ENCODE results near the gene NDUFS1. TPM values are rescaled to one million over a fixed set of nuclear protein-coding genes. Genes with fewer than 3 reads are reported as not detected.

The NDUFS1 gene
- polyA plus RNA-seq, 1 of the 3 experiments (the other 2 are of a cell fraction) = 54.8 TPM

DNA sequence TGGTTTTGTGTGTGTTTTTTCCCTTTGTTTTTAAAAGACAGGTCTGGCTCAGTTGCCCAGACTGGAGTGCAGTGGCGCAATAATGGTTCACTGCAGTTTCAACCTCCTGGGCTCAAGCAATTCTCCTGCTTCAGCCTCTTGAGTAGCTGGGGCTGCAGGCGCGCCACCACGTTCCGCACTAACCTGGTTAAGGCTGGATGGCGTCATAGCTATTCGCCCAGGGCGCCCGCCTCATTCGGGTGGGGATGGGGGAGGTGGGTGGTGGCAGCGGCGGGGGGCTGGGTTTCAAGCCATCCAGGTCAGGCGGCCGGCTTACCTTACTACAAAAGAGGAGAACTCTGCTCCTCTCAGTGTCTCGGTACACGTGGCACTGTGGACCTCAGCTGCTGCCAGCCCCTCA lies 43.2 kb upstream of the NDUFS1 start:
- no peak for DNase-seq
- H3K9me3 ChIP-seq = no peaks in the 10 kb centered on the region
- no peaks in the 10 kb centered on the region for H3K36me3 ChIP-seq (replicated peaks in 1 of 2; ENCODE audit: control insufficient read depth in 1 of 2, insufficient read depth in 2 of 2, low read length in 1 of 2)
- no peak overlapping the region for H3K27ac ChIP-seq (ENCODE audit: low read depth in 2 of 2, low read length in 1 of 2)
- no peak for TF ChIP-seq JUND (IDR thresholded peaks at IDR 0.05)
- no peak for TF ChIP-seq EZH2phosphoT487 (IDR thresholded peaks at IDR 0.05; ENCODE audit: borderline replicate concordance, low read depth)
- TF ChIP-seq, protein P1, sequence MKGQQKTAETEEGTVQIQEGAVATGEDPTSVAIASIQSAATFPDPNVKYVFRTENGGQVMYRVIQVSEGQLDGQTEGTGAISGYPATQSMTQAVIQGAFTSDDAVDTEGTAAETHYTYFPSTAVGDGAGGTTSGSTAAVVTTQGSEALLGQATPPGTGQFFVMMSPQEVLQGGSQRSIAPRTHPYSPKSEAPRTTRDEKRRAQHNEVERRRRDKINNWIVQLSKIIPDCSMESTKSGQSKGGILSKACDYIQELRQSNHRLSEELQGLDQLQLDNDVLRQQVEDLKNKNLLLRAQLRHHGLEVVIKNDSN (IDR thresholded peaks at IDR 0.05; ENCODE audit: borderline replicate concordance, low read depth) = no peak
- TF ChIP-seq YY1 (IDR thresholded peaks at IDR 0.05; ENCODE audit: low read depth) = no peak
- TF ChIP-seq SIN3A (IDR thresholded peaks at IDR 0.05; ENCODE audit: borderline replicate concordance, low read depth, low read length) = no peak
- TF ChIP-seq MXI1 (IDR thresholded peaks at IDR 0.05; ENCODE audit: low read depth, low read length) = no peak
- no peak for TF ChIP-seq TEAD4 (IDR thresholded peaks at IDR 0.05; ENCODE audit: borderline replicate concordance, insufficient read depth)
- TF ChIP-seq RFX5 (IDR thresholded peaks at IDR 0.05; ENCODE audit: low read length) = no peak
- TF ChIP-seq ELF1 (IDR thresholded peaks at IDR 0.05) = no peak
- TF ChIP-seq FOXJ3 (CRISPR knock-in tag; IDR thresholded peaks at IDR 0.05) = no peak
- no peak for TF ChIP-seq POLR2AphosphoS5 (IDR thresholded peaks at IDR 0.05; ENCODE audit: low read depth, low read length)
- TF ChIP-seq GABPA (IDR thresholded peaks at IDR 0.05; ENCODE audit: low read depth) = no peak
- no peak for TF ChIP-seq RXRA (IDR thresholded peaks at IDR 0.05; ENCODE audit: borderline replicate concordance, low read depth)
- no peak for TF ChIP-seq RCOR1 (IDR thresholded peaks at IDR 0.05; ENCODE audit: low read length)
- no peak for TF ChIP-seq SMC3 (IDR thresholded peaks at IDR 0.05; ENCODE audit: low read depth, low read length)
- H3K9me2 ChIP-seq = no peaks in the 10 kb centered on the region
- no peaks in the 10 kb centered on the region for H4K20me1 ChIP-seq (ENCODE audit: insufficient read depth)
- no peak overlapping the region for H3K4me3 ChIP-seq (ENCODE audit: low read depth in 2 of 2, low read length in 1 of 2)
- H3K79me2 ChIP-seq (ENCODE audit: insufficient read depth) = no peaks in the 10 kb centered on the region
- H3F3A ChIP-seq (replicated peaks; ENCODE audit: insufficient read depth) = no peaks in the 10 kb centered on the region
- 70% methylated on average over 2 of the region's 16 CpGs for WGBS (ENCODE audit: low lambda C conversion rate)
- ChIA-PET POLR2A (no interaction called here), CTCF (no interaction called here)
- no peaks in the 10 kb centered on the region for H3K27me3 ChIP-seq (ENCODE audit: insufficient read depth)
- H3K9ac ChIP-seq = no peak overlapping the region
- H3K4me2 ChIP-seq = no peak overlapping the region
- H3K4me1 ChIP-seq (ENCODE audit: control insufficient read depth in 1 of 2, insufficient read depth in 2 of 2, low read depth in 1 of 2, low read length in 1 of 2) = peaks cover 0 to 3% of the 10 kb centered on the region in 2 experiments; a peak in 1 of 4 replicates
- H2AFZ ChIP-seq (ENCODE audit: low read depth) = no peak overlapping the region

DNA sequence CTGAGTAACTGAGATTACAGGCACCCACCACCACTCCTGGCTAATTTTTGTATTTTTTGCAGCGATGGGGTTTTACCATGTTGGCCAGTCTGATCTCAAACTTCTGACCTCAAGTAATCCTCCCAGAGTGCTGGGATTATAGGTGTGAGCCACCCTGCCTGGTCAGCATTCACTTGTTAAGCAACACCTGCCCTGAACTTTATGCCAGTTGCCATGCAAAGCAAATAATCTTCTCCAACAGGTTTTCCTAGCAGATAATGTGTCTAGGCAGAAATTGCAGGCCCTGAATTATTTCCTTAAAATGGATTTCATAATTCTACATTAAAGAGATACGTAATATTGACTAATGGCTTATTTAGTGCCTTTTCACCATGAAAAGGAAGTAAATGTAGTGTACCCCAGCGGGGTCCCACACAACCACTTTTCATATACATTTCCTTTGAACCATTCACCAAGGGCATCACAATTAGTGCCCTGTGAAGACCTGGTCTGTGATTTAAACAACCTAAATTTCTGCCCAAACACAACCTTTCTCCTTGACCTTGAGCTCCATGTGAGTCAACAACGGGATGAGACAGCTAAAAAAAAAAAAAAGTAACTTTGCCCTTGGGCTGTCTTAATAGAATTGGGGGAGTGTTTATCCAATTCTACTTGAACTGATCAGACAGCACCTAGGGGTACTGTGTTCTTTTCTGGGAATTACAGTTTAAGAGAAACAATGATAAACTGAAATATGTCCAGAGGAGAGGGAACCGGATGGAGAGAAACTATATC lies 42.0 kb upstream of the NDUFS1 start:
- H3K79me2 ChIP-seq (ENCODE audit: insufficient read depth) = no peaks in the 10 kb centered on the region
- 56% methylated on average over 5 of the region's 5 CpGs for WGBS (ENCODE audit: low lambda C conversion rate)
- no peak overlapping the region for H2AFZ ChIP-seq (ENCODE audit: low read depth)
- ChIA-PET POLR2A (no interaction called here), CTCF (no interaction called here)
- DNase-seq = no peak
- H3F3A ChIP-seq (replicated peaks; ENCODE audit: insufficient read depth) = no peaks in the 10 kb centered on the region
- H3K9me3 ChIP-seq = no peaks in the 10 kb centered on the region
- no peaks in the 10 kb centered on the region for H3K36me3 ChIP-seq (replicated peaks in 1 of 2; ENCODE audit: control insufficient read depth in 1 of 2, insufficient read depth in 2 of 2, low read length in 1 of 2)
- H3K9ac ChIP-seq = no peak overlapping the region
- H3K27ac ChIP-seq (ENCODE audit: low read depth in 2 of 2, low read length in 1 of 2) = no peak overlapping the region
- no peaks in the 10 kb centered on the region for H4K20me1 ChIP-seq (ENCODE audit: insufficient read depth)
- H3K27me3 ChIP-seq (ENCODE audit: insufficient read depth) = no peaks in the 10 kb centered on the region
- H3K4me1 ChIP-seq (ENCODE audit: control insufficient read depth in 1 of 2, insufficient read depth in 2 of 2, low read depth in 1 of 2, low read length in 1 of 2) = peaks cover 0 to 3% of the 10 kb centered on the region in 2 experiments; a peak in 1 of 4 replicates
- no peak overlapping the region for H3K4me2 ChIP-seq
- H3K9me2 ChIP-seq = no peaks in the 10 kb centered on the region
- H3K4me3 ChIP-seq (ENCODE audit: low read depth in 2 of 2, low read length in 1 of 2) = no peak overlapping the region
- TF ChIP-seq, protein P2, sequence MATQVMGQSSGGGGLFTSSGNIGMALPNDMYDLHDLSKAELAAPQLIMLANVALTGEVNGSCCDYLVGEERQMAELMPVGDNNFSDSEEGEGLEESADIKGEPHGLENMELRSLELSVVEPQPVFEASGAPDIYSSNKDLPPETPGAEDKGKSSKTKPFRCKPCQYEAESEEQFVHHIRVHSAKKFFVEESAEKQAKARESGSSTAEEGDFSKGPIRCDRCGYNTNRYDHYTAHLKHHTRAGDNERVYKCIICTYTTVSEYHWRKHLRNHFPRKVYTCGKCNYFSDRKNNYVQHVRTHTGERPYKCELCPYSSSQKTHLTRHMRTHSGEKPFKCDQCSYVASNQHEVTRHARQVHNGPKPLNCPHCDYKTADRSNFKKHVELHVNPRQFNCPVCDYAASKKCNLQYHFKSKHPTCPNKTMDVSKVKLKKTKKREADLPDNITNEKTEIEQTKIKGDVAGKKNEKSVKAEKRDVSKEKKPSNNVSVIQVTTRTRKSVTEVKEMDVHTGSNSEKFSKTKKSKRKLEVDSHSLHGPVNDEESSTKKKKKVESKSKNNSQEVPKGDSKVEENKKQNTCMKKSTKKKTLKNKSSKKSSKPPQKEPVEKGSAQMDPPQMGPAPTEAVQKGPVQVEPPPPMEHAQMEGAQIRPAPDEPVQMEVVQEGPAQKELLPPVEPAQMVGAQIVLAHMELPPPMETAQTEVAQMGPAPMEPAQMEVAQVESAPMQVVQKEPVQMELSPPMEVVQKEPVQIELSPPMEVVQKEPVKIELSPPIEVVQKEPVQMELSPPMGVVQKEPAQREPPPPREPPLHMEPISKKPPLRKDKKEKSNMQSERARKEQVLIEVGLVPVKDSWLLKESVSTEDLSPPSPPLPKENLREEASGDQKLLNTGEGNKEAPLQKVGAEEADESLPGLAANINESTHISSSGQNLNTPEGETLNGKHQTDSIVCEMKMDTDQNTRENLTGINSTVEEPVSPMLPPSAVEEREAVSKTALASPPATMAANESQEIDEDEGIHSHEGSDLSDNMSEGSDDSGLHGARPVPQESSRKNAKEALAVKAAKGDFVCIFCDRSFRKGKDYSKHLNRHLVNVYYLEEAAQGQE (IDR thresholded peaks at IDR 0.05; ENCODE audit: low read depth, low read length) = no peak
- no peak for TF ChIP-seq MEF2A (IDR thresholded peaks at IDR 0.05; ENCODE audit: borderline replicate concordance, low read depth)
- no peak for TF ChIP-seq RAD21 (IDR thresholded peaks at IDR 0.05; ENCODE audit: low read length)
- no peak for TF ChIP-seq TEAD4 (IDR thresholded peaks at IDR 0.05; ENCODE audit: borderline replicate concordance, insufficient read depth)
- TF ChIP-seq, protein P3, sequence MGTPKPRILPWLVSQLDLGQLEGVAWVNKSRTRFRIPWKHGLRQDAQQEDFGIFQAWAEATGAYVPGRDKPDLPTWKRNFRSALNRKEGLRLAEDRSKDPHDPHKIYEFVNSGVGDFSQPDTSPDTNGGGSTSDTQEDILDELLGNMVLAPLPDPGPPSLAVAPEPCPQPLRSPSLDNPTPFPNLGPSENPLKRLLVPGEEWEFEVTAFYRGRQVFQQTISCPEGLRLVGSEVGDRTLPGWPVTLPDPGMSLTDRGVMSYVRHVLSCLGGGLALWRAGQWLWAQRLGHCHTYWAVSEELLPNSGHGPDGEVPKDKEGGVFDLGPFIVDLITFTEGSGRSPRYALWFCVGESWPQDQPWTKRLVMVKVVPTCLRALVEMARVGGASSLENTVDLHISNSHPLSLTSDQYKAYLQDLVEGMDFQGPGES (IDR thresholded peaks at IDR 0.05; ENCODE audit: low read depth, low read length) = no peak
- no peak for TF ChIP-seq GATA2 (CRISPR knock-in tag; IDR thresholded peaks at IDR 0.05)
- no peak for TF ChIP-seq CHD2 (IDR thresholded peaks at IDR 0.05; ENCODE audit: low read length, partially characterized antibody)
- TF ChIP-seq GABPA (IDR thresholded peaks at IDR 0.05; ENCODE audit: low read depth) = no peak
- TF ChIP-seq, protein P1 (IDR thresholded peaks at IDR 0.05; ENCODE audit: borderline replicate concordance, low read depth) = no peak
- no peak for TF ChIP-seq ELF1 (IDR thresholded peaks at IDR 0.05)
- no peak for TF ChIP-seq TAF1 (IDR thresholded peaks at IDR 0.05; ENCODE audit: borderline replicate concordance, low read depth, low read length)

Data from SK-N-SH (cell line).